Measurements from ENCODE around the gene DUSP8. TPM values are rescaled to one million over a fixed set of nuclear protein-coding genes. Genes with fewer than 3 reads are reported as not detected.

Gene DUSP8
- total RNA-seq, 1 experiment from 2014 or later = 10.2 TPM

DNA sequence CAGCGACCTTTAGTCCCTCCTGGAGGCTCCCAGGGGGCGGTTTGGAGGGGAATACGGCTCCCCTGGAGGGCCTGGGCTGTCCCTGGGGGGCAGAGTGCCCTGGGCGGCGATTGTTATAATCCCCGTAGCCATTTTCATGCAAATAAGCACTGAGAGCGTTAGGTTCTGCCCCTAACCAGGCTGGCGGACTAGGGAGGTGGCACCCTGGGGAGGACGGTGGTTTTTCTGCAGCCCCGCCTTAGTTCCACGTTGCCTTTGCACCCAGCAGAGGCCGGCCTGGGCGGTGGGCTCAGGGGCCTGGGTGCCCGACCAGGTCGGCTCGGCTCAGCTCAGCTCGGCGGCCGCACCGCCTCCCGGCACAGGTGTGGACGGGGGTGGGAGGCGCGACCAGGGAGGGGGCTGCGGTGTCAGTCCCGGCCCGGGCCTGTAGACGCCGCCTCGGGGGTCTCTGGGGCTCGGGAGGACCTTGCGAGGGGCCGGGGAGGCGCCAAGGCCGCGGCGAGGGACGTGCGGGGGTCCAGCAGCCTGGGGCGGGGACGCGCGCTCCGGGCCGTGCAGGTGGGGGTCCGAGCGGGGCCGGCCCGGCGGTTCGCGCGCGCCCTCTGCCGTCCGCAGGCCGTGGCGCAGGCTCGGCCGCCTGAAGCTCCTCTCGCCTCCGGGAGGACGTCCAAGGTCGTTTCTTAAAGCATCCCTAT, 2.3 kb upstream of the DUSP8 start:
- no TSS peak for BruUV-seq (replicated peaks)
- Histone ChIP-seq H3K9me3 (ENCODE audit: control insufficient read depth in 1 of 2, insufficient read depth in 1 of 2, low read depth in 1 of 2, low read length in 2 of 2) (peaks cover 0 to 7% of the 10 kb centered on the region in 2 experiments; a peak in 2 of 4 replicates), H3K9me2 (ENCODE audit: insufficient read depth) (no peaks in the 10 kb centered on the region), H3K4me3 (replicated peaks in 1 of 2; ENCODE audit: low read depth in 1 of 2, low read length in 2 of 2) (peak overlapping the region; percentile 46 to 61), H3K27me3 (ENCODE audit: insufficient read depth, low read length) (no peaks in the 10 kb centered on the region), H3K9ac (ENCODE audit: low read length) (peak overlapping the region; percentile 34), H4K20me1 (ENCODE audit: insufficient read depth) (no peaks in the 10 kb centered on the region), H3K4me1 (ENCODE audit: control insufficient read depth in 1 of 2, insufficient read depth in 2 of 2, low read length in 2 of 2) (peaks cover 16 to 29% of the 10 kb centered on the region in 2 experiments; a peak in 3 of 4 replicates), H3K36me3 (ENCODE audit: control insufficient read depth in 1 of 2, insufficient read depth in 2 of 2, low read length in 2 of 2) (no peaks in the 10 kb centered on the region), H3K79me2 (ENCODE audit: insufficient read depth, low read length) (peaks cover 3% of the 10 kb centered on the region; the same call in 1 of the 2 replicates), H2AFZ (ENCODE audit: low read depth, low read length, poor library complexity, severe bottlenecking) (peak overlapping the region; percentile 67), H3K27ac (ENCODE audit: low read depth, low read length) (peak overlapping the region; percentile 8; the same call in 1 of the 2 replicates), H3K4me2 (ENCODE audit: low read length) (peak overlapping the region; percentile 94)
- ChIA-PET CTCF (interaction anchor here (0.6 to 5.2 kb wide), 12 partner anchors 8 to 65 kb away, joined by 3 to 133 read pairs (median 6); no protein-coding TSS in a partner anchor), RAD21 (ENCODE audit: low non-redundant PET in 1 of 2, low total read pairs in 2 of 2, uncharacterized antibody in 2 of 2, unreplicated experiment in 2 of 2) (interaction anchor here (1.3 to 2.6 kb wide), 4 partner anchors 26 to 78 kb away, joined by 4 to 22 read pairs (median 14); no protein-coding TSS in a partner anchor), POLR2A (interaction anchor here (0.8 to 2.5 kb wide), 9 partner anchors 15 to 223 kb away, joined by 3 to 18 read pairs (median 5); no protein-coding TSS in a partner anchor)
- no peak for DNase-seq (ENCODE audit: low read depth, low spot score)
- TF ChIP-seq, protein P1, sequence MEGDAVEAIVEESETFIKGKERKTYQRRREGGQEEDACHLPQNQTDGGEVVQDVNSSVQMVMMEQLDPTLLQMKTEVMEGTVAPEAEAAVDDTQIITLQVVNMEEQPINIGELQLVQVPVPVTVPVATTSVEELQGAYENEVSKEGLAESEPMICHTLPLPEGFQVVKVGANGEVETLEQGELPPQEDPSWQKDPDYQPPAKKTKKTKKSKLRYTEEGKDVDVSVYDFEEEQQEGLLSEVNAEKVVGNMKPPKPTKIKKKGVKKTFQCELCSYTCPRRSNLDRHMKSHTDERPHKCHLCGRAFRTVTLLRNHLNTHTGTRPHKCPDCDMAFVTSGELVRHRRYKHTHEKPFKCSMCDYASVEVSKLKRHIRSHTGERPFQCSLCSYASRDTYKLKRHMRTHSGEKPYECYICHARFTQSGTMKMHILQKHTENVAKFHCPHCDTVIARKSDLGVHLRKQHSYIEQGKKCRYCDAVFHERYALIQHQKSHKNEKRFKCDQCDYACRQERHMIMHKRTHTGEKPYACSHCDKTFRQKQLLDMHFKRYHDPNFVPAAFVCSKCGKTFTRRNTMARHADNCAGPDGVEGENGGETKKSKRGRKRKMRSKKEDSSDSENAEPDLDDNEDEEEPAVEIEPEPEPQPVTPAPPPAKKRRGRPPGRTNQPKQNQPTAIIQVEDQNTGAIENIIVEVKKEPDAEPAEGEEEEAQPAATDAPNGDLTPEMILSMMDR (IDR thresholded peaks at IDR 0.05 in 2 of 3, conservative IDR thresholded peaks at IDR 0.05 in 1 of 3; ENCODE audit: borderline replicate concordance in 1 of 3, insufficient read depth in 1 of 3, low read depth in 2 of 3, low read length in 2 of 3) = peak in 2 of 3 experiments; percentile 62 to 74; a peak in 5 of 6 replicates
- TF ChIP-seq, protein P2, sequence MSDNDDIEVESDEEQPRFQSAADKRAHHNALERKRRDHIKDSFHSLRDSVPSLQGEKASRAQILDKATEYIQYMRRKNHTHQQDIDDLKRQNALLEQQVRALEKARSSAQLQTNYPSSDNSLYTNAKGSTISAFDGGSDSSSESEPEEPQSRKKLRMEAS (IDR thresholded peaks at IDR 0.05) = no peak
- ATAC-seq = peak; percentile 70
- intact Hi-C loops (cut with micrococcal nuclease) = loop anchor here (1.0 to 2.0 kb wide), 2 partner anchors 20 to 28 kb away; no protein-coding TSS in a partner anchor

DNA sequence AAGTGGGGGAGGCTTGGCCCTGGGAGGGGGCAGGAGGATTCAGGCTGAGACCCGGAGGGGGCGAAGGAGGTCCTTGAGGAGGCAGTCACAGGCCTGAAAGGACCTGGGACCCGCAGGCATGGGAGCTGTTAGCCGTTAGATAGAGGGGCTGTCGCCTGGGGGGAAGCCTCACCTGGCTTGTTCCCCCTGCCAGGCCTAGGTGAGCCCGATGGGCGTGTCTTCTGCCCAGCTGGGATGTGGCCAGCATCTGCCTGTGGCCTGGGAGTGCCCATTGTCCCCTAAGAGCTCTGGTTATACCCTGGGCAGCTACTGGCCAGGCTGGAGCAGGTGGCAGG, 1.8 kb upstream of the DUSP8 start:
- CTCF ChIA-PET = interaction anchor here (1.5 to 5.2 kb wide), 7 partner anchors 8 to 66 kb away, joined by 3 to 133 read pairs (median 13); no protein-coding TSS in a partner anchor

More for the DNA sequence above, 1.8 kb upstream of the DUSP8 start:
- POLR2A ChIA-PET = interaction anchor here (1.1 to 2.5 kb wide), 8 partner anchors 14 to 27 kb away, joined by 3 to 18 read pairs (median 5); no protein-coding TSS in a partner anchor
- Histone ChIP-seq H3K79me2 (ENCODE audit: insufficient read depth, low read length) (peaks cover 3% of the 10 kb centered on the region; the same call in 1 of the 2 replicates), H3K4me3 (replicated peaks in 1 of 2; ENCODE audit: low read depth in 1 of 2, low read length in 2 of 2) (peak overlapping the region; percentile 46 to 61), H3K36me3 (ENCODE audit: control insufficient read depth in 1 of 2, insufficient read depth in 2 of 2, low read length in 2 of 2) (no peaks in the 10 kb centered on the region), H3K9me3 (ENCODE audit: control insufficient read depth in 1 of 2, insufficient read depth in 1 of 2, low read depth in 1 of 2, low read length in 2 of 2) (peaks cover 0 to 7% of the 10 kb centered on the region in 2 experiments; a peak in 2 of 4 replicates), H3K27me3 (ENCODE audit: insufficient read depth, low read length) (no peaks in the 10 kb centered on the region), H3K4me1 (ENCODE audit: control insufficient read depth in 1 of 2, insufficient read depth in 2 of 2, low read length in 2 of 2) (peaks cover 16 to 29% of the 10 kb centered on the region in 2 experiments; a peak in 3 of 4 replicates), H4K20me1 (ENCODE audit: insufficient read depth) (no peaks in the 10 kb centered on the region), H3K9ac (ENCODE audit: low read length) (peak overlapping the region; percentile 34), H2AFZ (ENCODE audit: low read depth, low read length, poor library complexity, severe bottlenecking) (peak overlapping the region; percentile 67), H3K4me2 (ENCODE audit: low read length) (peak overlapping the region; percentile 94), H3K9me2 (ENCODE audit: insufficient read depth) (no peaks in the 10 kb centered on the region), H3K27ac (ENCODE audit: low read depth, low read length) (peak overlapping the region; percentile 8; the same call in 1 of the 2 replicates)
- TF ChIP-seq POLR2A (IDR thresholded peaks at IDR 0.05; ENCODE audit: borderline replicate concordance, extremely low read depth, insufficient read depth, insufficient read length) = no peak
- TF ChIP-seq, protein P2 (IDR thresholded peaks at IDR 0.05) = no peak
- 0 out of 2 replicates have a peak, but pooled peaks have one; percentile 7 for TF ChIP-seq ZFX (IDR thresholded peaks at IDR 0.05)
- peak; percentile 62 for TF ChIP-seq POLR2AphosphoS5 (IDR thresholded peaks at IDR 0.05; ENCODE audit: low read depth, low read length)
- no peak for TF ChIP-seq EZH2 (IDR thresholded peaks at IDR 0.05)
- TF ChIP-seq, protein P1 (IDR thresholded peaks at IDR 0.05 in 2 of 3, conservative IDR thresholded peaks at IDR 0.05 in 1 of 3; ENCODE audit: borderline replicate concordance in 1 of 3, insufficient read depth in 1 of 3, low read depth in 2 of 3, low read length in 2 of 3) = no peak
- no peak for TF ChIP-seq SIN3A (IDR thresholded peaks at IDR 0.05; ENCODE audit: low read depth)
- TF ChIP-seq SRF (IDR thresholded peaks at IDR 0.05; ENCODE audit: low read depth) = no peak
- TF ChIP-seq SP1 (IDR thresholded peaks at IDR 0.05; ENCODE audit: low read depth) = no peak
- peak; percentile 35 for TF ChIP-seq YY1 (IDR thresholded peaks at IDR 0.05; ENCODE audit: extremely low read depth, insufficient replicate concordance, low read depth, low read length)
- ATAC-seq = peak; percentile 43
- intact Hi-C loops (cut with micrococcal nuclease) = loop anchor here (1.0 to 2.0 kb wide), 2 partner anchors 19 to 28 kb away; no protein-coding TSS in a partner anchor
- peak; percentile 39 for DNase-seq (ENCODE audit: low read depth, low spot score)
- RAD21 ChIA-PET (ENCODE audit: low non-redundant PET in 1 of 2, low total read pairs in 2 of 2, uncharacterized antibody in 2 of 2, unreplicated experiment in 2 of 2) = interaction anchor here (0.6 to 2.6 kb wide), 5 partner anchors 20 to 79 kb away, joined by 3 to 22 read pairs (median 5); no protein-coding TSS in a partner anchor
- BruUV-seq (replicated peaks) = no TSS peak

Measured in HCT116 (cell line).